Prostate gland (tissue), 2 donors: ENCODE results near the gene UPP1.

Source experiments
- POLR2A ChIP-seq: fragments of 450-650 bp; IDR thresholded peaks from one replicate; pipeline ENCODE4 v1.6.1; 2016; ENCODE audit warnings: antibody characterized with exemption, mild to moderate bottlenecking
- POLR2AphosphoS5 ChIP-seq: sonication (generic); formaldehyde crosslinking; IDR thresholded peaks from one replicate; pipeline ENCODE4 v1.6.1; 2017; ENCODE audit warnings: antibody characterized with exemption
- TF ChIP-seq, protein P1 (sequence below), 4 experiments: fragments of 200-600 bp in 2 of 4; fragments of 450-650 bp in 2 of 4; sonication (generic) in 2 of 4; IDR thresholded peaks; 1 replicate in 3 of 4; 2 replicates in 1 of 4; pipeline ENCODE4 v1.5.1; 2016 to 2019; ENCODE audit warnings: antibody characterized with exemption in 4 of 4, mild to moderate bottlenecking in 2 of 4, moderate library complexity in 2 of 4

DNA sequence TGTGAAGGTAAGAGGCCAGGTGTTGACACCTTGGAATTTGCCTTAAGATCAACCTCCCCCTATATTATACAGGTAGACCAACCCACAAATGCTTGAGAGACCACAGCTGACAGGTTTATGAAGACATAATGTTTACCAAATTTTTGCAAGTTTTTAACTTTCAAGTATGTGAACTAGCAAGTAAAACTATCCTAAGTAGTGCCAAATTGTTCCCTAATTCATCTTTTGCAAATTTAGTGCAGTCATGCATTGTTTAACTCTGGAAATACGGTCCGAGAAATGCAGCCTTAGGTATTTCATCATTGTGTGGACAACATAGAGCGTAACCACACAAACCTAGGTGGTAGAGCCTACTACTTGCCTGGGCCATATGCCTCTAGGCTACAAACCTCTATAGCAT lies 10.7 kb downstream of the UPP1 start:
- TF ChIP-seq, protein P1, sequence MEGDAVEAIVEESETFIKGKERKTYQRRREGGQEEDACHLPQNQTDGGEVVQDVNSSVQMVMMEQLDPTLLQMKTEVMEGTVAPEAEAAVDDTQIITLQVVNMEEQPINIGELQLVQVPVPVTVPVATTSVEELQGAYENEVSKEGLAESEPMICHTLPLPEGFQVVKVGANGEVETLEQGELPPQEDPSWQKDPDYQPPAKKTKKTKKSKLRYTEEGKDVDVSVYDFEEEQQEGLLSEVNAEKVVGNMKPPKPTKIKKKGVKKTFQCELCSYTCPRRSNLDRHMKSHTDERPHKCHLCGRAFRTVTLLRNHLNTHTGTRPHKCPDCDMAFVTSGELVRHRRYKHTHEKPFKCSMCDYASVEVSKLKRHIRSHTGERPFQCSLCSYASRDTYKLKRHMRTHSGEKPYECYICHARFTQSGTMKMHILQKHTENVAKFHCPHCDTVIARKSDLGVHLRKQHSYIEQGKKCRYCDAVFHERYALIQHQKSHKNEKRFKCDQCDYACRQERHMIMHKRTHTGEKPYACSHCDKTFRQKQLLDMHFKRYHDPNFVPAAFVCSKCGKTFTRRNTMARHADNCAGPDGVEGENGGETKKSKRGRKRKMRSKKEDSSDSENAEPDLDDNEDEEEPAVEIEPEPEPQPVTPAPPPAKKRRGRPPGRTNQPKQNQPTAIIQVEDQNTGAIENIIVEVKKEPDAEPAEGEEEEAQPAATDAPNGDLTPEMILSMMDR (IDR thresholded peaks at IDR 0.05): no peak
- TF ChIP-seq POLR2AphosphoS5 (no peak), POLR2A (no peak)
